ENCODE results near the gene CNGA2.

DNA sequence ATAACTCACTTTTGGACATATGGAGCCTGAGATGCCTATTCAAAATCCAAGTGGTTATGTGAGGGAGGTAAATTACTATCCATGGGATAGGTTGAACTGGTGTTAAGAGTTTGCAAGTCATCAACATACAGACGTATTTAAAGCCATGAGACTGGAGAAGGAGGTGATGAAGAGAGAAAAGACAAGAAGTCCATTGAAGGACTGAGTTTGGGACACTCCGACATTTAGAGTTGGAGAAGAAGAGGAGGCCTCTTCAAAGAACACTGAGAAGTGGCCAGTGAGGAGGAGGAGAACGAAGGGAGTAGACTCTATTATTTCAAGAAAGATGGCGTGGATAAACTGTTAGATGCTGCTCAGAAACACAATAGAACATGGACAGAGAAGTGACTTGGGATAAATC lies at the start of gene CNGA2:
- TF ChIP-seq CTCF (IDR thresholded peaks at IDR 0.05; ENCODE audit: extremely low read depth in 1 of 2, insufficient read depth in 1 of 2, low read depth in 1 of 2, low read length in 2 of 2) (no peak), EZH2 (IDR thresholded peaks at IDR 0.05; ENCODE audit: borderline replicate concordance, low read depth, low read length, severe bottlenecking) (no peak), MAX (IDR thresholded peaks at IDR 0.05; ENCODE audit: insufficient read depth, insufficient read length) (no peak), POLR2A (IDR thresholded peaks at IDR 0.05; ENCODE audit: low read depth, low read length) (no peak), FOS (IDR thresholded peaks at IDR 0.05; ENCODE audit: borderline replicate concordance, insufficient read depth, low read length) (no peak), MYC (IDR thresholded peaks at IDR 0.05; ENCODE audit: low read depth, low read length) (no peak), POLR2AphosphoS5 (IDR thresholded peaks at IDR 0.05; ENCODE audit: insufficient read depth, low read depth, low read length) (no peak), JUN (IDR thresholded peaks at IDR 0.05; ENCODE audit: borderline replicate concordance, insufficient read depth, insufficient read length, low read depth) (no peak), GATA2 (IDR thresholded peaks at IDR 0.05; ENCODE audit: insufficient read depth, insufficient read length, low read depth, low read length) (no peak)
